B cell (primary cell): ENCODE measurements around the gene FBXO42. TPM values are rescaled to one million over a fixed set of nuclear protein-coding genes. Genes with fewer than 3 reads are reported as not detected.

Experiments used
- ATAC-seq: fragments of 200-7000 bp; cut with Tn5 transposase; one replicate; pipeline ENCODE4 v1.10.0; 2021; ENCODE audit warnings: low read depth, mild to moderate bottlenecking, moderate number of reproducible peaks, moderate library complexity
- CTCF ChIA-PET: fragments of 350-600 bp; sonication (Branson Sonifier 250); formaldehyde crosslinking; loops from one replicate; lab custom pipeline; 2021; ENCODE audit warnings: antibody characterized with exemption, inconsistent platforms; lab: Charles Lee
- POLR2A ChIA-PET: fragments of 350-600 bp; sonication (Branson Sonifier 250); formaldehyde crosslinking; loops from one replicate; lab custom pipeline; 2021; ENCODE audit warnings: antibody characterized with exemption; lab: Charles Lee
- DNase-seq: peaks from one replicate; pipeline ENCODE4 v3.0.0; 2013
- H2AFZ ChIP-seq: 2 replicates; pipeline ENCODE4 v1.6.1; 2012; ENCODE audit warnings: mild to moderate bottlenecking, low read depth, low read length; ENCODE audit not compliant: insufficient read depth, poor library complexity, severe bottlenecking
- H3K27ac ChIP-seq, 2 donors: 1 replicate in 1 of 2; 2 replicates in 1 of 2; pipeline ENCODE4 v1.5.1; 2012 to 2013; ENCODE audit warnings: low read length in 2 of 2, mild to moderate bottlenecking in 2 of 2, moderate library complexity in 1 of 2
- H3K27me3 ChIP-seq, 4 experiments: fragments of 200-600 bp in 1 of 4; sonication (generic) in 1 of 4; replicated peaks in 1 of 4; 1 replicate in 2 of 4; 2 replicates in 2 of 4; pipeline versions ENCODE4 v1.6.1 to v1.7.0; 2013 to 2016; ENCODE audit warnings: low read length in 3 of 4, mild to moderate bottlenecking in 2 of 4, mixed read lengths in 1 of 4, moderate library complexity in 1 of 4; ENCODE audit not compliant: insufficient read depth in 4 of 4, control insufficient read depth in 3 of 4; ENCODE audit errors: control extremely low read depth in 1 of 4
- H3K36me3 ChIP-seq, 2 experiments: replicated peaks in 1 of 2; 1 replicate in 1 of 2; 2 replicates in 1 of 2; pipeline versions ENCODE4 v1.6.1 to v1.7.1; 2013; ENCODE audit warnings: low read length in 1 of 2; ENCODE audit not compliant: insufficient read depth in 2 of 2, control insufficient read depth in 1 of 2; ENCODE audit errors: control extremely low read depth in 1 of 2, extremely low read depth in 1 of 2
- H3K4me1 ChIP-seq, 2 donors: fragments of 200-600 bp in 1 of 2; sonication (generic) in 1 of 2; 1 replicate in 1 of 2; 2 replicates in 1 of 2; pipeline versions ENCODE4 v1.5.1 to v1.6.1; 2013 to 2017; ENCODE audit warnings: low read length in 2 of 2; ENCODE audit not compliant: control insufficient read depth in 2 of 2, insufficient read depth in 2 of 2
- H3K4me2 ChIP-seq: replicated peaks from 2 replicates; pipeline ENCODE3; 2012; ENCODE audit warnings: mild to moderate bottlenecking, low read depth, low read length; ENCODE audit not compliant: poor library complexity, severe bottlenecking
- H3K4me3 ChIP-seq, 5 experiments: fragments of 200-600 bp in 1 of 5; sonication (generic) in 1 of 5; 1 replicate in 3 of 5; 2 replicates in 2 of 5; pipeline versions ENCODE4 v1.5.1 to v1.7.0; 2011 to 2016; ENCODE audit warnings: low read length in 4 of 5, mild to moderate bottlenecking in 4 of 5, low read depth in 2 of 5, control low read depth in 1 of 5, moderate library complexity in 1 of 5; ENCODE audit not compliant: insufficient read depth in 1 of 5; ENCODE audit errors: control extremely low read depth in 1 of 5, extremely low read depth in 1 of 5
- H3K79me2 ChIP-seq: fragments of 200-600 bp; sonication (generic); one replicate; pipeline ENCODE4 v1.6.0; 2016; ENCODE audit warnings: low read length; ENCODE audit not compliant: control insufficient read depth, insufficient read depth
- H3K9ac ChIP-seq: fragments of 200-600 bp; sonication (generic); 2 replicates; pipeline ENCODE4 v1.6.1; 2017; ENCODE audit warnings: mild to moderate bottlenecking, low read length, moderate library complexity
- H3K9me3 ChIP-seq, 3 donors: one replicate each; pipeline versions ENCODE4 v1.6.1 to v1.7.1; 2013; ENCODE audit warnings: low read length in 2 of 3; ENCODE audit not compliant: control insufficient read depth in 2 of 3, insufficient read depth in 1 of 3; ENCODE audit errors: control extremely low read depth in 1 of 3
- H4K20me1 ChIP-seq: 2 replicates; pipeline ENCODE4 v1.6.0; 2012; ENCODE audit warnings: mild to moderate bottlenecking, low read length; ENCODE audit not compliant: insufficient read depth, control insufficient read depth, poor library complexity, severe bottlenecking
- H3K27ac Mint-ChIP-seq: one replicate; pipeline ENCODE4 v1.8.0; 2021; ENCODE audit warnings: mixed read lengths
- H3K27me3 Mint-ChIP-seq: one replicate; pipeline ENCODE4 v1.8.0; 2021; ENCODE audit warnings: mixed read lengths
- H3K4me1 Mint-ChIP-seq: one replicate; pipeline ENCODE4 v1.8.0; 2021; ENCODE audit warnings: mixed read lengths
- H3K4me3 Mint-ChIP-seq: one replicate; pipeline ENCODE4 v1.8.0; 2021; ENCODE audit warnings: mixed read lengths
- H3K9me3 Mint-ChIP-seq: one replicate; pipeline ENCODE4 v1.8.0; 2022; ENCODE audit warnings: mixed read lengths; ENCODE audit not compliant: insufficient read depth
- CTCF ChIP-seq: fragments of 200-600 bp; IDR thresholded peaks from one replicate; pipeline ENCODE4 v1.8.0; 2022; ENCODE audit warnings: antibody characterized with exemption, mild to moderate bottlenecking
- EZH2 ChIP-seq: IDR thresholded peaks from 2 replicates; pipeline ENCODE4 v1.6.1; 2012; ENCODE audit warnings: borderline replicate concordance, low read depth, mild to moderate bottlenecking, moderate library complexity, low read length; ENCODE audit not compliant: insufficient read depth, poor library complexity, severe bottlenecking
- WGBS: methylation state at CpG from one replicate; pipeline ENCODE4 v1.1.5; 2013; ENCODE audit warnings: missing lambda C conversion rate; ENCODE audit not compliant: insufficient coverage; 5-methylcytosine and 5-hydroxymethylcytosine counted together
- intact Hi-C: fragments of 100-400 bp; cut with micrococcal nuclease; formaldehyde crosslinking; loops from one replicate; pipeline ENCODE4 v1.10.0; 2022
- polyA plus RNA-seq: library from polyadenylated mRNA; depleted of rRNA; stranded (reverse); fragments of >200 nt; gene quantifications from 2 replicates; pipeline ENCODE4 v1.2.3, GENCODE V29; 2012
- total RNA-seq, 2 donors: library from RNA; stranded (reverse); fragments of 120-200 nt in 1 of 2; gene quantifications; 1 replicate in 1 of 2; 2 replicates in 1 of 2; pipeline versions ENCODE4 v1.2.3 to v1.2.4, GENCODE V29; 2013 to 2022

The FBXO42 gene
- total and polyA plus RNA-seq, 2 donors (not counting 1 experiment from before 2014, with no cell fraction given): 17.2 to 33.1 TPM

GRCh38 chr1:16286122-16286521 lies 66.2 kb downstream of the FBXO42 start:
- 93% methylated on average over 3 of the region's 4 CpGs for WGBS
- DNase-seq (no peak), ATAC-seq (no peak)
- TF ChIP-seq CTCF: no peak
- no peak for TF ChIP-seq EZH2
- H3K9me3 ChIP-seq: no peaks in the 10 kb centered on the region
- no peak overlapping the region for H3K4me3 Mint-ChIP-seq
- POLR2A ChIA-PET: no interaction called here
- no peaks in the 10 kb centered on the region for H3K9me3 Mint-ChIP-seq
- H3K27me3 Mint-ChIP-seq: no peaks in the 10 kb centered on the region
- H3K4me1 ChIP-seq: no peaks in the 10 kb centered on the region
- no peak overlapping the region for H2AFZ ChIP-seq
- H4K20me1 ChIP-seq: peaks cover 9% of the 10 kb centered on the region
- H3K27me3 ChIP-seq: no peaks in the 10 kb centered on the region
- H3K79me2 ChIP-seq: peaks cover 43% of the 10 kb centered on the region
- no peak overlapping the region for H3K4me2 ChIP-seq
- no peak overlapping the region for H3K9ac ChIP-seq
- peaks cover 5% of the 10 kb centered on the region for H3K4me1 Mint-ChIP-seq
- no peak overlapping the region for H3K27ac ChIP-seq
- no peak overlapping the region for H3K27ac Mint-ChIP-seq
- peaks cover 2 to 33% of the 10 kb centered on the region in 2 experiments for H3K36me3 ChIP-seq
- intact Hi-C loops: no loop called here
- CTCF ChIA-PET: interaction anchor here (0.7 to 1.3 kb wide), 2 partner anchors 77 to 582 kb away, joined by 3 read pairs; no protein-coding TSS in a partner anchor
- no peak overlapping the region for H3K4me3 ChIP-seq

DNA sequence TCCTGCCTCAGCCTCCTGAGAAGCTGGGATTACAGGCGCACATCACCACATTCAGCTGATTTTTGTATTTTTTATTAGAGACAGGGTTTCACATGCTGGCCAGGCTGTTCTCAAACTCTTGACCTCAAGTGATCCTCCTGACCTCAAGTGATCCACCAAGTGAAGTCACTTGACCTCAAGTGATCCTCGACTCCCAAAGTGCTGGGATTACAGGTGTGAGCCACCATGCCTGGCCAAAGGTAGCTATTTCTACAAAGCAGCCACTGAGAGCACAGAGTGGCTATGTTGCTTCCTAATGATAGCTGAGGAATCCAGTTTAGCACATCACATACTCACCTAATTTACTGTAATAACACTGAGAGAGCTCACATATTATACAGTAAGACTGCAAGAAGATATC lies 70.5 kb downstream of the FBXO42 start:
- intact Hi-C loops: no loop called here
- H3K4me1 ChIP-seq: no peaks in the 10 kb centered on the region
- peaks cover 27% of the 10 kb centered on the region for H3K79me2 ChIP-seq
- ATAC-seq: no peak
- no peak overlapping the region for H3K27ac ChIP-seq
- H3K4me3 ChIP-seq: no peak overlapping the region
- no peaks in the 10 kb centered on the region for H3K27me3 Mint-ChIP-seq
- no peak overlapping the region for H3K4me3 Mint-ChIP-seq
- peaks cover 2 to 8% of the 10 kb centered on the region in 2 experiments for H3K36me3 ChIP-seq
- 86% methylated on average over 1 of the region's 2 CpGs for WGBS
- ChIA-PET CTCF (interaction anchor here (0.7 to 1.1 kb wide), 2 partner anchors 16 to 203 kb away, joined by 3 read pairs; no protein-coding TSS in a partner anchor), POLR2A (no interaction called here)
- H4K20me1 ChIP-seq: no peaks in the 10 kb centered on the region
- no peak overlapping the region for H2AFZ ChIP-seq
- no peak overlapping the region for H3K27ac Mint-ChIP-seq
- no peak for DNase-seq
- H3K9me3 ChIP-seq: no peaks in the 10 kb centered on the region
- no peaks in the 10 kb centered on the region for H3K9me3 Mint-ChIP-seq
- no peak overlapping the region for H3K4me2 ChIP-seq
- peaks cover 2% of the 10 kb centered on the region for H3K4me1 Mint-ChIP-seq
- no peaks in the 10 kb centered on the region for H3K27me3 ChIP-seq
- TF ChIP-seq EZH2: no peak
- TF ChIP-seq CTCF: no peak
- no peak overlapping the region for H3K9ac ChIP-seq
